Skeletal muscle satellite cell (primary cell): ENCODE results near the gene TOX2.

Source experiments
- H3K27me3 ChIP-seq: 2 replicates; pipeline ENCODE4 v1.7.0; 2013; ENCODE audit warnings: low read length; ENCODE audit not compliant: control insufficient read depth, insufficient read depth
- H3K36me3 ChIP-seq: 2 replicates; pipeline ENCODE4 v1.7.0; 2013; ENCODE audit warnings: mild to moderate bottlenecking, control low read depth, low read length; ENCODE audit not compliant: insufficient read depth
- H3K4me1 ChIP-seq: 2 replicates; pipeline ENCODE4 v1.7.0; 2013; ENCODE audit warnings: low read length; ENCODE audit not compliant: control insufficient read depth, insufficient read depth
- H3K4me2 ChIP-seq: 2 replicates; pipeline ENCODE4 v1.7.0; 2013; ENCODE audit warnings: mild to moderate bottlenecking, low read length
- H3K4me3 ChIP-seq: 2 replicates; pipeline ENCODE4 v1.7.0; 2013; ENCODE audit warnings: low read length
- H3K9ac ChIP-seq: 2 replicates; pipeline ENCODE4 v1.7.0; 2013; ENCODE audit warnings: mild to moderate bottlenecking, low read depth, low read length, moderate library complexity
- H3K9me3 ChIP-seq: replicated peaks from 2 replicates; pipeline ENCODE4 v1.7.0; 2013; ENCODE audit warnings: mild to moderate bottlenecking, control low read depth, low read length

Gene TOX2

GRCh38 chr20:43962530-43962929, 47.9 kb downstream of the TOX2 start:
- no peaks in the 10 kb centered on the region for H3K36me3 ChIP-seq
- H3K4me2 ChIP-seq: no peak overlapping the region
- H3K9me3 ChIP-seq: no peaks in the 10 kb centered on the region
- no peak overlapping the region for H3K4me3 ChIP-seq
- H3K27me3 ChIP-seq: peaks cover 51% of the 10 kb centered on the region
- H3K4me1 ChIP-seq: peaks cover 9% of the 10 kb centered on the region
- H3K9ac ChIP-seq: no peak overlapping the region

DNA sequence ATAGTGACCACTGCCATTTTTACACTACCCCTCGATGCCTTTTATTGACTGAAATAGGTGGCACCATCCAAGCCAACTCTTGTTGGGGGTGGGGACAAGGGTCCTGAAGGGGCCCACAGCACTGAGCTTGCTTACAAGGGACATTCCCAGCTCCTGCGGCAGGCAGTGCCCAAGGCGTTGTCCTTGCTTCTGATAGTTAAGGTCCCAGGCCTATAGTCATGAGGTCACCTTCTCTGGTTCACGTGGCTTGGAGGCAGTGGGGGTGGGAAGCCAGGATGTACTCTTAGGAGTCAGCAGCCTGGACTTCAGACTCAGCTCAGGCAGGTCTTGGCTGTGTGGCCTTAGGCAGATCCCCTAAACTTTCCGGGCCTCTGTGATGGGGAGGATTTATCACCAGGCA, 48.6 kb downstream of the TOX2 start:
- no peak overlapping the region for H3K9ac ChIP-seq
- no peak overlapping the region for H3K4me2 ChIP-seq
- H3K4me3 ChIP-seq: no peak overlapping the region
- no peaks in the 10 kb centered on the region for H3K36me3 ChIP-seq
- H3K9me3 ChIP-seq: no peaks in the 10 kb centered on the region
- peaks cover 52% of the 10 kb centered on the region for H3K27me3 ChIP-seq
- peaks cover 9% of the 10 kb centered on the region for H3K4me1 ChIP-seq

DNA sequence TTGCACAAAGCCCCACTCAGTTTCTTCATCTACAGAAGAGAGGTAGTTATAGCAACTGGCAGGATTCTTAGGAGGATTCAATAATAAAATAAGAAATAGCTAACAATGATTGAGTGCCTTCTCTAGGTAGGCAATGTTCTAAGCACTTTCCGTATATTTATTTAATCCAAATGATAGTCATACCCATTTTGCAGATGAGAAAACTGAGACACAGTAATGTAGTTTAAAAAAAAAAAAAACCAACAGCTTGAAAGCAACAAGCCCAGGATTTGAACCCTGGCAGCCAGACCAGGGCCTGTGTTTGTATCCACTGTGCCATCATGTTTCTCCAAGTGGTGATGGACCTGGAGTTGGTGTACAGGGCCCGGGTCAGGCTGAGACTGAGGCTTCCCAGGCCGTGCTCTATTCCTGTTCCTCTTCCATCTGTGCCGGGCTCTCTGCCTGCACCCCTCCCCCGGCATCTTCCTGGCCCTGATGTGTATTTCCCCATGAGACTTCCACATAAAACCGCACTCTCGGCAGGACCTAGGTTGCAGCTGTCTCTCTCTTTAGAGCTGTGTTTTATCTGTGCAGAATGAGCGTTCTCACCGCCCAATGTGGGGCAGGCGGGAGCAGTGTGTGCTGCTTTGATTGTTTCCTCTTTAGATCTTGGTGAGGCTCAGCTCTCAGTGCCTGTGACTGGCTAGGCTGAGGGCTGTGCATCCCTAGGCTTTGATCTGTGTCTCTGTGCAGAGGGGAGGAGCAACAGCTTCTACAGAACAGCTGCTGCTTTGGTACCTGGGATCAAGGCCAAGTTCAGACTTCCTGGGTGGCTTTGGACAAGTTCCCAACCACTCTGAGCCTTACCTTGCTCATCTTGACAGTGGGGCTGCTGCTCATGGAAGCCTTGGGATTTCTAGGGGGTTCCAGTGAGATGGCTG, 49.5 kb downstream of the TOX2 start:
- Histone ChIP-seq H3K36me3 (no peaks in the 10 kb centered on the region), H3K9me3 (no peaks in the 10 kb centered on the region), H3K4me2 (peak overlapping the region; percentile 5), H3K27me3 (peaks cover 55% of the 10 kb centered on the region), H3K4me1 (peaks cover 9% of the 10 kb centered on the region), H3K9ac (no peak overlapping the region), H3K4me3 (no peak overlapping the region)

- Histone ChIP-seq H3K9ac (no peak overlapping the region), H3K4me2 (no peak overlapping the region), H3K4me1 (peaks cover 9% of the 10 kb centered on the region), H3K27me3 (peaks cover 72% of the 10 kb centered on the region), H3K36me3 (no peaks in the 10 kb centered on the region), H3K9me3 (no peaks in the 10 kb centered on the region), H3K4me3 (no peak overlapping the region)
Measured at GRCh38 chr20:43968341-43969000, 53.8 kb downstream of the TOX2 start.

DNA sequence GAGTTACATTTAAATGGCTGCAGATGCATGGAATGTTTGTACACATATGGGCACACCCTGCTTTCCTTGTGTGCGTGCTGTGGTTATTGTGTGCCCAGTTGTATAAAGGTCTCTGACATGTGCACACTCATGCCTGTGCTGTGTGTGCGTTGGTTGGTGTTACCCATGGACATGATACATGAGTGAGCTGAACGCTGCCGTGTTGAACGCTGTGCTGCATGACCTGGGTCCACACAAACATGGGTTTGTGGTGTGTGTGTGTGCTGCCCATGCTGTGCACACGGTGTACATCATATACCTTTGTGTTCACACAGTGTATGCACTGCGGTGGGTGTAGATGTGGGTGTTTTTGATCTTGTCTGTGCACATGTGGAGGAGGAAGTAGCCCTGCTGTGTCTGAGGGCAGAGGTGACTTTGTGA, 54.4 kb downstream of the TOX2 start:
- Histone ChIP-seq H3K36me3 (no peaks in the 10 kb centered on the region), H3K9me3 (no peaks in the 10 kb centered on the region), H3K4me2 (no peak overlapping the region), H3K4me1 (peaks cover 7% of the 10 kb centered on the region), H3K4me3 (no peak overlapping the region), H3K9ac (no peak overlapping the region), H3K27me3 (peaks cover 72% of the 10 kb centered on the region)

- Histone ChIP-seq H3K27me3 (peaks cover 71% of the 10 kb centered on the region), H3K4me2 (no peak overlapping the region), H3K4me3 (no peak overlapping the region), H3K9ac (no peak overlapping the region), H3K4me1 (peaks cover 2% of the 10 kb centered on the region), H3K9me3 (no peaks in the 10 kb centered on the region), H3K36me3 (no peaks in the 10 kb centered on the region)
Measured at GRCh38 chr20:43969501-43970182, 55.0 kb downstream of the TOX2 start.

DNA sequence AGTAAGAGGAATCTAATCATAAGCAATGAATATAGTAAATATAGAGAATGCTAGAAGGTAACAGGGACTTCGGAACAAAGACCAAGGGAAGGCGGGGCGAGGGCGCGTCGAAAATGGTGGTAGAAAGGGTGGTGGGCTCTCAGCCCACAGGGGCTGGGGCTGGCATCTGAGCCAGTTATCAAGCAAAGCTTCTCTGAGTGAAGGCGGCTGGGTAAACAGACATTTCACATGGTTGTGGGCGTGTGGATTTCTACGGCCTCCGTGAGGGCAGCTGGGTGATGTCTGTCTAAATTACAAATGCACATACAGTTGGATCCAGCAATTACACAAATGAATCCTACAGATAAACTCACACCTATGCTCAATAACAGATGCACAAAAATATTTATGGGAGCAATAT, 56.6 kb downstream of the TOX2 start:
- Histone ChIP-seq H3K9ac (no peak overlapping the region), H3K27me3 (peaks cover 55% of the 10 kb centered on the region), H3K36me3 (no peaks in the 10 kb centered on the region), H3K9me3 (no peaks in the 10 kb centered on the region), H3K4me3 (no peak overlapping the region), H3K4me1 (peaks cover 11% of the 10 kb centered on the region), H3K4me2 (no peak overlapping the region)

GRCh38 chr20:43972051-43972450, 57.4 kb downstream of the TOX2 start:
- Histone ChIP-seq H3K9me3 (no peaks in the 10 kb centered on the region), H3K36me3 (no peaks in the 10 kb centered on the region), H3K4me3 (no peak overlapping the region), H3K27me3 (peaks cover 50% of the 10 kb centered on the region), H3K4me2 (no peak overlapping the region), H3K9ac (no peak overlapping the region), H3K4me1 (peaks cover 11% of the 10 kb centered on the region)

DNA sequence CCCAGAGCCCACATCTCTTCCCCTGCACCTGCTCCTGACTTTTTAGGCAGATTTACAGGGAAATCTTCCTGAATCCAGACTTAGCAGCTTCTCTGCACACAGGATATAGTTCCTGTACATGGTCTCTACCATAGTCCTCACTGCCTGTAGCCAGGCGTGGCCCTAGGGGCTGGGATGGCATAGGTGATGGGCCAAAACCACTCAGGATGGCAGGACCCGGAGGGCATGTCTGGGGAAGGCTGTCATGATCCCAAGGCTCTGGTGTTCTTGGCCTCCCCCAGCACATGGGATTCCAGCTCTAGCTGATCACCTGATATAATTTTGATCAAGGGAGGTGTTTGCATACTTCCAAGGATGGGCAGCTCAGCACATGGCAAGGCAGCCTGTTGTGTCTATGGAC, 58.0 kb downstream of the TOX2 start:
- Histone ChIP-seq H3K36me3 (no peaks in the 10 kb centered on the region), H3K9ac (no peak overlapping the region), H3K4me3 (no peak overlapping the region), H3K9me3 (no peaks in the 10 kb centered on the region), H3K27me3 (peaks cover 45% of the 10 kb centered on the region), H3K4me1 (peaks cover 11% of the 10 kb centered on the region), H3K4me2 (no peak overlapping the region)

DNA sequence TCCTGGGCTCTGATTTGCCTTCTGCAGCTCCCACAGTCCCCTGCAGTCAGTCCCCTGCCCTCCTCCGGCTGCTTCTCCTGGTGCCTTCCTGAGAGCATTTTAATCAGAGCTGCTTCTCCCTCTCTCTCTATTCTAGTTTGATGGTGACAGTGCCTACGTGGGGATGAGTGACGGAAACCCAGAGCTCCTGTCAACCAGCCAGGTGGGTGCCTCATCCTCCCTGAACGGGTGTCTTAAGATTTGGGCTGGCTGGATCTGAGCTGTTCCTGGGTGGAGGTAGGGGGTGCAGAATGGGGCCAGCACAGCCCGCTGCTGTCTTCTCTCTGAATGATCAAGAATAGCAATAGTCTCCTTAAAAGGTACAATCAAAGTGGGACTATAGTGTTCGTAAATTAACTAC, 58.6 kb downstream of the TOX2 start:
- Histone ChIP-seq H3K4me1 (peaks cover 11% of the 10 kb centered on the region), H3K27me3 (peaks cover 44% of the 10 kb centered on the region)

DNA sequence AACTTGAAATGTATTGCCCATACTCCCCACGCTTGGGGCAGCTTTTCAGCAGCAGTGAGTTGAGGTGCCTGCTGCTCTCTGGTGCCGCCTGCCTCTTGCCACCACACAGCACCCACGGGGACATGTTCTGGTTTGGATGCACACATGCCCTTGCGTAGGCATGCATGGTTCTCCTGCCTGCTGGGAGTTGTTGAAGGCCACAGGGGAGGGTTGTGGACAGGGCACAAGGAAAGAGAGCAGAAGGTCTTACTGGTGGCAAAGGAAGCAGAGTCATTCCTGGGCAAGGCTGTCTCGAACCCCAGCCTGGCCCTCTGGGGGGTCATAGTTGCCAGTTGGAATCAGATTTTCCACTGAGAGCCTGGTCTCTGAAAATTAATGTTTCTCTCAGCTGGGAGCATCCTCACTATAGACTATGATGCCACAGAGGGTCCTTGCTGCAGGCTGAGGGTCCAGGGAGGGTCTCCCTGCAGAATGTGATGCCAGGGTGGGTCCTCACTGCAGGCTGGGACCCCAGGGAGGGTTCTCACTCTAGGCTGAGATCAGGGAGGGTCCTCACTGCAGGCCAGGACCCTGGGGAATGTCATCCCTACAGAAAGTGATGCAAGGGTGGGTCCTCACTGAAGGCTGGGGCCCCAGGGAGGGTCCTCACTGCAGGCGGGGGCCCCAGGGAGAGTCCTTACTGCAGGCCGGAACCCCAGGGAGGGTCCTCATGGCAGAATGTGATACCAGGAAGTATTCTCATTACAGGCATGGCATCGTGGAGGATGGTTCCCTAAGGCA, 59.2 kb downstream of the TOX2 start:
- Histone ChIP-seq H3K4me3 (no peak overlapping the region), H3K4me2 (no peak overlapping the region), H3K9ac (no peak overlapping the region), H3K4me1 (peaks cover 11% of the 10 kb centered on the region), H3K9me3 (no peaks in the 10 kb centered on the region), H3K27me3 (peaks cover 44% of the 10 kb centered on the region), H3K36me3 (no peaks in the 10 kb centered on the region)

More for the DNA sequence above, 58.6 kb downstream of the TOX2 start:
- H3K4me3 ChIP-seq: no peak overlapping the region
- no peaks in the 10 kb centered on the region for H3K9me3 ChIP-seq
- H3K36me3 ChIP-seq: no peaks in the 10 kb centered on the region
- H3K9ac ChIP-seq: no peak overlapping the region
- no peak overlapping the region for H3K4me2 ChIP-seq
